Hematopoietic multipotent progenitor cell treated with erythropoietin and hydrocortisone succinate and interleukin-3 and kit ligand, for 8 days (in vitro differentiated cells): ENCODE measurements around the gene CX3CL1.

Experiments used
- DNase-seq: peaks from one replicate; pipeline ENCODE4 v3.0.0-alpha.2; 2015

The CX3CL1 gene

GRCh38 chr16:57383276-57384247 is 11.3 kb downstream of the CX3CL1 start:
- peak; percentile 61 for DNase-seq

- no peak for DNase-seq
These were observed 12.2 kb downstream of the CX3CL1 start for GRCh38 chr16:57384248-57385070.

- DNase-seq, result no peak
These were observed 12.8 kb downstream of the CX3CL1 start for GRCh38 chr16:57385083-57385482.

GRCh38 chr16:57386381-57386951 is 14.2 kb downstream of the CX3CL1 start:
- DNase-seq, result no peak

GRCh38 chr16:57387598-57388354 is 15.5 kb downstream of the CX3CL1 start:
- no peak for DNase-seq

- no peak for DNase-seq
These were observed 16.2 kb downstream of the CX3CL1 start for GRCh38 chr16:57388359-57389086.

GRCh38 chr16:57389087-57389468 is 16.8 kb downstream of the CX3CL1 start:
- no peak for DNase-seq

GRCh38 chr16:57390636-57391295 is 18.5 kb downstream of the CX3CL1 start:
- DNase-seq, result no peak

GRCh38 chr16:57391300-57391699 is 19.0 kb downstream of the CX3CL1 start:
- DNase-seq, result no peak

- DNase-seq, result no peak
These were observed 19.4 kb downstream of the CX3CL1 start for GRCh38 chr16:57391708-57392107.

- no peak for DNase-seq
These were observed 20.4 kb downstream of the CX3CL1 start for GRCh38 chr16:57392694-57393093.

- DNase-seq, result no peak
These were observed 22.2 kb downstream of the CX3CL1 start for GRCh38 chr16:57394444-57394843.

- no peak for DNase-seq
These were observed 22.7 kb downstream of the CX3CL1 start for GRCh38 chr16:57395026-57395425.

GRCh38 chr16:57396786-57397185 is 24.5 kb downstream of the CX3CL1 start:
- DNase-seq, result no peak

- DNase-seq, result peak; percentile 71
These were observed 25.2 kb downstream of the CX3CL1 start for GRCh38 chr16:57397493-57397892.

- no peak for DNase-seq
These were observed 29.8 kb downstream of the CX3CL1 start for GRCh38 chr16:57401943-57402640.

GRCh38 chr16:57403965-57404817 is 31.9 kb downstream of the CX3CL1 start, which contains the start of gene CCL17:
Gene CCL17, plus strand, starts transcription at chr16:57404767. Its CDS starts 9,166 bp downstream, at chr16:57413933.
- no peak for DNase-seq

- no peak for DNase-seq
These were observed 32.8 kb downstream of the CX3CL1 start for GRCh38 chr16:57405097-57405496.

- DNase-seq, result no peak
These were observed 34.6 kb downstream of the CX3CL1 start for GRCh38 chr16:57406881-57407280.
